ENCODE measurements around the gene VAMP5.
"Not testable (repeated sequence)": the region's sequence is repeated elsewhere in the genome, so short reads cannot be mapped to it uniquely, and the experiment has no call there.

Gene VAMP5

GRCh38 chr2:85613717-85614515 is 29.7 kb downstream of the VAMP5 start:
- H3K4me1 ChIP-seq (ENCODE audit: insufficient read depth, low read length, poor library complexity, severe bottlenecking) = peaks cover 23% of the 10 kb centered on the region

GRCh38 chr2:85614757-85615156 is 30.5 kb downstream of the VAMP5 start:
- not testable (repeated sequence) for H3F3A ChIP-seq (ENCODE audit: low read depth); H3K27me3 ChIP-seq (ENCODE audit: insufficient read depth, low read length, poor library complexity, severe bottlenecking); H3K9me2 ChIP-seq (replicated peaks; ENCODE audit: low read depth, low read length); H2AFZ ChIP-seq (ENCODE audit: low read length); H3K9me3 ChIP-seq (ENCODE audit: insufficient read depth, low read depth, low read length); H3K4me2 ChIP-seq (ENCODE audit: low read depth, low read length, poor library complexity, severe bottlenecking); H3K36me3 ChIP-seq (ENCODE audit: insufficient read depth, low read length); H3K4me3 ChIP-seq (ENCODE audit: low read length, poor library complexity, severe bottlenecking); H3K9ac ChIP-seq (ENCODE audit: low read depth, low read length, poor library complexity, severe bottlenecking)
- Histone ChIP-seq H4K20me1 (ENCODE audit: insufficient read depth, low read length, poor library complexity, severe bottlenecking) (peaks cover 42% of the 10 kb centered on the region), H3K79me2 (ENCODE audit: insufficient read depth, low read length) (peaks cover 64% of the 10 kb centered on the region), H3K4me1 (ENCODE audit: insufficient read depth, low read length, poor library complexity, severe bottlenecking) (peaks cover 29% of the 10 kb centered on the region)

More at GRCh38 chr2:85613717-85614515, 29.7 kb downstream of the VAMP5 start:
- peaks cover 60% of the 10 kb centered on the region for H3K79me2 ChIP-seq (ENCODE audit: insufficient read depth, low read length)
- H3K27me3 ChIP-seq (ENCODE audit: insufficient read depth, low read length, poor library complexity, severe bottlenecking) = no peaks in the 10 kb centered on the region
- H4K20me1 ChIP-seq (ENCODE audit: insufficient read depth, low read length, poor library complexity, severe bottlenecking) = peaks cover 36% of the 10 kb centered on the region
- H3K36me3 ChIP-seq (ENCODE audit: insufficient read depth, low read length) = peaks cover 6% of the 10 kb centered on the region; the same call in 1 of the 2 replicates
- no peak overlapping the region for H3K4me2 ChIP-seq (ENCODE audit: low read depth, low read length, poor library complexity, severe bottlenecking)
- no peaks in the 10 kb centered on the region; the same call in 1 of the 2 replicates for H3F3A ChIP-seq (ENCODE audit: low read depth)
- no peak overlapping the region for H3K4me3 ChIP-seq (ENCODE audit: low read length, poor library complexity, severe bottlenecking)
- no peaks in the 10 kb centered on the region for H3K9me2 ChIP-seq (replicated peaks; ENCODE audit: low read depth, low read length)
- no peak overlapping the region for H2AFZ ChIP-seq (ENCODE audit: low read length)
- TF ChIP-seq CTCF (conservative IDR thresholded peaks at IDR 0.05; ENCODE audit: low read length) (no peak), EZH2phosphoT487 (IDR thresholded peaks at IDR 0.05; ENCODE audit: borderline replicate concordance) (no peak)
- no peaks in the 10 kb centered on the region for H3K9me3 ChIP-seq (ENCODE audit: insufficient read depth, low read depth, low read length)
- H3K9ac ChIP-seq (ENCODE audit: low read depth, low read length, poor library complexity, severe bottlenecking) = no peak overlapping the region

GRCh38 chr2:85615413-85615728 is 31.1 kb downstream of the VAMP5 start:
- Histone ChIP-seq H3K9me2 (replicated peaks; ENCODE audit: low read depth, low read length) (no peaks in the 10 kb centered on the region), H3K4me2 (ENCODE audit: low read depth, low read length, poor library complexity, severe bottlenecking) (peak overlapping the region; percentile 38), H3K79me2 (ENCODE audit: insufficient read depth, low read length) (peaks cover 66% of the 10 kb centered on the region), H3K4me1 (ENCODE audit: insufficient read depth, low read length, poor library complexity, severe bottlenecking) (peaks cover 26% of the 10 kb centered on the region), H3K9ac (ENCODE audit: low read depth, low read length, poor library complexity, severe bottlenecking) (no peak overlapping the region), H3K9me3 (ENCODE audit: insufficient read depth, low read depth, low read length) (no peaks in the 10 kb centered on the region), H3K27me3 (ENCODE audit: insufficient read depth, low read length, poor library complexity, severe bottlenecking) (no peaks in the 10 kb centered on the region), H2AFZ (ENCODE audit: low read length) (no peak overlapping the region), H3K4me3 (ENCODE audit: low read length, poor library complexity, severe bottlenecking) (no peak overlapping the region), H3F3A (ENCODE audit: low read depth) (no peaks in the 10 kb centered on the region; the same call in 1 of the 2 replicates), H4K20me1 (ENCODE audit: insufficient read depth, low read length, poor library complexity, severe bottlenecking) (peaks cover 43% of the 10 kb centered on the region), H3K36me3 (ENCODE audit: insufficient read depth, low read length) (peaks cover 13% of the 10 kb centered on the region; the same call in 1 of the 2 replicates)
- TF ChIP-seq CTCF (conservative IDR thresholded peaks at IDR 0.05; ENCODE audit: low read length) (no peak), EZH2phosphoT487 (IDR thresholded peaks at IDR 0.05; ENCODE audit: borderline replicate concordance) (no peak)

GRCh38 chr2:85617723-85618122 is 33.5 kb downstream of the VAMP5 start:
- peak overlapping the region; percentile 94 for H3K9ac ChIP-seq (ENCODE audit: low read depth, low read length, poor library complexity, severe bottlenecking)
- peak overlapping the region; percentile 95 for H3K4me3 ChIP-seq (ENCODE audit: low read length, poor library complexity, severe bottlenecking)
- not testable (repeated sequence) for H3K9me3 ChIP-seq (ENCODE audit: insufficient read depth, low read depth, low read length); H3K9me2 ChIP-seq (replicated peaks; ENCODE audit: low read depth, low read length); H2AFZ ChIP-seq (ENCODE audit: low read length); H3F3A ChIP-seq (ENCODE audit: low read depth); H3K27me3 ChIP-seq (ENCODE audit: insufficient read depth, low read length, poor library complexity, severe bottlenecking)
- peaks cover 21% of the 10 kb centered on the region for H3K4me1 ChIP-seq (ENCODE audit: insufficient read depth, low read length, poor library complexity, severe bottlenecking)
- peak overlapping the region; percentile 96 for H3K4me2 ChIP-seq (ENCODE audit: low read depth, low read length, poor library complexity, severe bottlenecking)
- H3K79me2 ChIP-seq (ENCODE audit: insufficient read depth, low read length) = peaks cover 61% of the 10 kb centered on the region
- H4K20me1 ChIP-seq (ENCODE audit: insufficient read depth, low read length, poor library complexity, severe bottlenecking) = peaks cover 45% of the 10 kb centered on the region
- peaks cover 33% of the 10 kb centered on the region for H3K36me3 ChIP-seq (ENCODE audit: insufficient read depth, low read length)
